Measurements from ENCODE around the gene TCEAL9. TPM values are rescaled to one million over a fixed set of nuclear protein-coding genes. Genes with fewer than 3 reads are reported as not detected.
A peak's percentile ranks its signal among the peaks of the same experiment; 100 is the strongest.
"Not testable (repeated sequence)": the region's sequence is repeated elsewhere in the genome, so short reads cannot be mapped to it uniquely, and the experiment has no call there.

TCEAL9 gene
- total RNA-seq, 1 donor from 2014 or later = 36.5 TPM

GRCh38 chrX:103376118-103376978 is 20.0 kb downstream of the TCEAL9 start, which contains the start of gene BEX3:
Gene BEX3 (plus strand): TSS chrX:103376538. CDS start chrX:103377522, 984 bp downstream.
- DNase-seq = peak; percentile 37

DNA sequence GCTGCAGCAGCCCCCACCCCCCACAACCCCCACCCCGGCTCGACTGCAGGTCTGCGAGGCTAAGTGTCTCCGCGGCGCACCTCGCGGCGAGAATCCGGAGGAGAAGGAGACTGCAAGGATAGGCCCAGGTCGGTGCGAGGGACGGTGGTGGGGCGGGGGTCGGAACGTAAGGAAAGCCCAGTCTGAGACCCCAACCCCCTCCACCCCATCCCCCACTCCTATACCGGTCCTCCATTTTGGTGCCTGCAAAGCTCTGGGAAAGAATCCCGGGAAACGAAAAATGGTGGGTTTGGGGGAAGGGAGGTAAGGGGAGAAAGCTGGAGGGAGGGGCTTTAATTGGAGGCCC is 20.6 kb downstream of the TCEAL9 start:
- DNase-seq = no peak

GRCh38 chrX:103378990-103379389 is 22.7 kb downstream of the TCEAL9 start:
- DNase-seq = no peak

GRCh38 chrX:103382877-103383276 is 26.6 kb downstream of the TCEAL9 start:
- no peak for DNase-seq

GRCh38 chrX:103384672-103385071 is 28.4 kb downstream of the TCEAL9 start:
- DNase-seq = no peak

DNA sequence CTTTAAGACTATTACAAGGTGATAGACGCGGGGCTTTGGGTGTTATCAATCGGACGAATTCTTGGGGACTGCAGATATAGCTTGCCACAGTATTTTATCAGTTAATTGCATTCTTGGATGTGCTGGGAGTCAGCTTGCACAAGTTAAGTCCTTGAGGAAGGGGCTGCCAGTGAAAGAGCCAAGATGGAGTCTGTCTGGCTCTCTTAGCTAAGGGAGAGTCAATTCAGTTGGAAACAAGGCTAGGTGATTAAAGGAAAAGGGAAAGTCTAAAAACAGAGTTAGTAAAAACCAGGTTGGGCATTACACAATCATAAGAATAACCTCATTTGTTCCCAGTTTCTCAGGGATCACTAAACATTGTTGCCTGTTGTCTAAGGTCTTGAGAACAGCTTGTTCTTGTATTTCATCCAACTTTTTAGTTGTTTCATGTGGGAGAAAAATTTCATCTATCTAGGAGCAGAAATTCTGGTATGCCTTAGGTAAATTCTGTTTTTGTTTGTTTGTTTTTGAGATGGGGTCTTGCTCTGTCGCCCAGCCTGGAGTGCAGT is 29.1 kb downstream of the TCEAL9 start:
- DNase-seq = not testable (repeated sequence)

GRCh38 chrX:103386332-103386731 is 30.0 kb downstream of the TCEAL9 start:
- no peak for DNase-seq

DNA sequence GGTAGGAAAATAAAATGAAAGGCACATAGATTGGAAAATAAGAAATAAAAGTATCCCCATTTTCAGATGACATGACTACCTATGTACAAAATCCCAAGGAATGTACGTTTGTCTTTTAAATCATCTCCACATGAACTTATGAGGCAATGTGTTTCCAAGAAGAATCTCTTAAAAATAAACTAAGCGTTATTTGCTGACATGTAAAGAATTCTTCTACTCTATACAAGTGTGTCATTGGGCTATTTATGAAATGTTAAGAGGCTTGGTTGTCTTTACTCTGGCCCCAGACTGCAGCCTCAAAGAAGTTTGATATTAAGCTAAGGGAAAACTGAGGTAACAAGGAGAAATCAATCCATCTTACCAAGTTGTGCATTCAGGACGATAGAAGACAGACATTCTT is 37.2 kb downstream of the TCEAL9 start:
- no peak for DNase-seq

DNA sequence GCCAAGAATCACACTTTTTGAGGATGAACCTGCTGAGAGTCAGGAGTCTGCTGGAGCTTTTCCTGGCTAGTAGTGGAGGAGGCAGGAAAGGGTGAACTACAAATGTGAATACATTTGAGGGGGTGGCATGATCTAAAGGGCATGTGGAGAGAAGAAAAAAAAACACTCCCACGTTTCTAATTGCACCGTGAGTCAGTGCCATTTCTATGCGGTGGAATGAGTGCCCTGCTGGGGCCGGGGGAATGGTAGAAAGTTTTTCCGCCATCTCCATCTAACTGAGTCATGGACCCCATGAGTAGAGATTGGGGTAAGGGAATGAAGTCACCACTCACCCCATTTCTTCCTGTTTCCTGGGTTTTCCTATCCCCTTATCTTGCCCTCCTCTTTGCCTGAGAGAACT is 39.9 kb downstream of the TCEAL9 start:
- DNase-seq = no peak

DNA sequence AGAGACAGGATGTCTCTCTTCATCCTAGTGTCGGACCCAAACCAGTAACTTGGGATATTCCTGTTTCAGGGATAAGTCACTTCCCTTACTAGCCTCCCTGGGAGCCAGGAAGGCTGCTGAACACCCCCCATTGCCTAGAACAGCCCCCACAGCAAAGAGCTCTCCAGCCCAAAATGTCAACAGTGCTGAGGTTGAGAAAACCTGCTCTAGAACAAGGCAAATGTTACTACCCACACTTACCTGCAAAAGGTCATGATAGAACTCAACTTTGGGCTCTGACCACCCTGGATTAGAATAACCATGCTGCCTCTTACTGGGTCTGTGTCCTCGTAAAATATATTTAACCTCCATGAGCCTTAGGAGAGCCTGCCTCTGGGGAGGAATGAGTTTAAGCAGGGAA is 40.4 kb downstream of the TCEAL9 start:
- DNase-seq = no peak

GRCh38 chrX:103397707-103398106 is 41.4 kb downstream of the TCEAL9 start:
- no peak for DNase-seq

DNA sequence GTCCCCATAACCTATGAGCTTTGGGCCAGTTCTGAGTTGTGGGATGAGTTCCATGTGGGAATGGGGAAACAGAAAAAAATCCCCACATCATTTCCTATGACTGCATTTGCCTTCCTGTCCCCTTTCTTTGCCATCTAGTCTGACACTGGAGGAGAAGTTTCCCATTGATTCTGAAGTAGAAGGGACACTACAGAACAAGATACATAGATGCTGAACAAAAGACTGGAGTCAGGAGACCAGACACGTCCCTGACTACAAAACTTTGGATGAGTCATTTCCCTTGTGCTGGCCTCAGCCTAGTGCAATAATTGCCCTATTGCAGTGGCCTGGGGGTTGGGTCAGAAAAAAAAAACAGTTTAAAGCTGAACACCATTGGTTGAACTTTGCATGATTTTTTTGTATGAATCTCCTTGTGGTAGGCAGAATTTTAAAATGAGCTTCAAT is 42.1 kb downstream of the TCEAL9 start:
- DNase-seq = no peak

DNA sequence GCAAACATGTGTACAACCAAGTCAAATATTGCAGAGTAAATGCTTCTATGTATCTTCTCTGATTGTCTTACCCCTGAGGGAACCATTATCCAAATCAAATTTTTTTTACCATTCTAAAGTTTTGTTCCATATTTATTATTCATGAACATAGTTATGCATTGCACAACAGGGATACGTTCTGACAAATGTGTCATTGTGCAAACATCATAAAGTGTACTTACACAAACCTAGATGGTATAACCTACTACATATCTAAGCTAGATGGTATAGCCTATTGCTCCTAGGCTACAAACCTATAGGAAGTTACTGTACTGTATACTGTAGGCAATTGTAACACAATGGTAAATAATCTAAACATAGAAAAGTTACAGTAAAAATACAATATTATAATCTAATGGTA is 43.4 kb downstream of the TCEAL9 start:
- DNase-seq = no peak

DNA sequence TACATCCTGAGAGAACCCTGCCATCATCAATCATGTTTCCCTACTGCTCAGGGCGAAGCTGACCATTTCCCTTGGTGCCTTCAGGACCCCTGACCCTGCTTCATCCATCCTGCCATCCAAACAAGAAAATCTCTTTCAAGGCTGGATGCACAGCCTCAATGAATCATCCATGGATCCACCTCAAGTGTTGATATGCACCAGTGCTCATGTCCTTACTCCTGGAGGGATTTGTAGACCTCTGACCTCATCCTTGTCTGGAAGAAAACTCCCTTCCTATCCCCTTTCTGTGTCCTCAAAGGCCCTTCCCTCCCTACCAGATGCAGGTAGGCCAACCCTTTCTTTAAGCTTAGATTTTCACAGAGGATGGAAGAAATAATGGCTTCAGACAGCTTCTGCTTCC is 44.6 kb downstream of the TCEAL9 start:
- DNase-seq = no peak

GRCh38 chrX:103404231-103405008 is 48.1 kb downstream of the TCEAL9 start:
- peak; percentile 2 for DNase-seq

GRCh38 chrX:103405009-103405333 is 48.7 kb downstream of the TCEAL9 start:
- no peak for DNase-seq

- no peak for DNase-seq
These were observed 50.0 kb downstream of the TCEAL9 start for GRCh38 chrX:103406256-103406655.

GRCh38 chrX:103407776-103408175 is 51.5 kb downstream of the TCEAL9 start:
- DNase-seq = no peak

Small RNA genes lying within 50 kb of the gene (small RNA-seq; reads per million reads assigned to genes)
- gene Z92846.1 = not detected

Other genes starting within 250 kb of the TCEAL9 start
- gene BEX4, start 141.4 kb upstream of the TCEAL9 start, total RNA-seq = 98.1 TPM
- 99.8 TPM for gene TCEAL8, start 101.4 kb upstream of the TCEAL9 start, total RNA-seq
- 7.2 TPM for gene TCEAL5, start 79.8 kb upstream of the TCEAL9 start, total RNA-seq
- 101 TPM for gene BEX2, start 45.5 kb upstream of the TCEAL9 start, total RNA-seq
- gene TCEAL7, start 26.3 kb upstream of the TCEAL9 start, total RNA-seq = 86.6 TPM
- gene BEX3, start 20.0 kb downstream of the TCEAL9 start, total RNA-seq = 138 TPM
- gene RAB40A, start 163.0 kb downstream of the TCEAL9 start, total RNA-seq = 0.94 TPM
- 44.9 TPM for gene TCEAL4, start 229.0 kb downstream of the TCEAL9 start, total RNA-seq